Measurements from ENCODE around the gene PAX2.

DNA sequence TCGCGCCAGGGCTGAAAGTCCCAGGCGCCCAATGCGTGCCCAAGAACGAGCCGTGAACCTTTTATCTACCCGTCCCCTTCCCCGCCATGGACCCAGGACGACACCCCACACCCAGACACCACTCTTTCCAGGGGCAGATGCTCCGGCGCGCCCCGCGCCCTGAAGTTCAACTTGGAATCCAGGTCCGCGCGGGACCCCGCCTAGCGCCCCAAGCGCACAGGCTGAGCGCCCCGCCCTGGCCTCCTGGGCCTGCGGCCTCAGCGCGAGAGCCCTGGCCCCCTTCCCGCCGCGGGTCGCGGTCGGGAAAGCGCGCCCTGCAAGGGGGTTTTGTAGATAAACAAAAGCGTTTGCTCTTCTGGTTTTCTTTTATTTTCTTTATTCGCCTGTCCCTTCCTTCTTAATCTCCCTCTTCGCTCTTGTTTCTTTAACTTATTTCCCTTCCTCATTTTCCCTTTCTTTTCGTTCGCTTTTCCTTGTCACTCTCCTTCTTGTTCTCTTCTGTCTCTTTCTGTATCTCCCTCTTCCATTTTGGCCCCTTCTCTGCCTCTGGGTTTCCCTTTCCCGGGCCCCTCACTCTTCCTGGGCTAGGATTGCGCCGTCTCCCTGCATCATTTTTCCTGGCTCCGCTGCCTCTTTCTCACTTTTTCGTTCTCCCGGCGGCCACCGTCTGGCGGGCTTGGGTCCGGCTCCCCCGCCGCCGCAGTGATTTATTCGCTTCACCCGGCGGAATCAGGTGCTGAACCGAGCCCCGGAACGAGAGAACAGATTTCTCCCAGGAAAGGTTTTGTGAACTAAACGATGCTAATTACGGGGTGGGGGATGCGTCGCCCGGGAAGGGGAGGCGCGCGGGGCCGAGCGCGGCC lies 15.3 kb upstream of the PAX2 start:
- TF ChIP-seq, protein P1, sequence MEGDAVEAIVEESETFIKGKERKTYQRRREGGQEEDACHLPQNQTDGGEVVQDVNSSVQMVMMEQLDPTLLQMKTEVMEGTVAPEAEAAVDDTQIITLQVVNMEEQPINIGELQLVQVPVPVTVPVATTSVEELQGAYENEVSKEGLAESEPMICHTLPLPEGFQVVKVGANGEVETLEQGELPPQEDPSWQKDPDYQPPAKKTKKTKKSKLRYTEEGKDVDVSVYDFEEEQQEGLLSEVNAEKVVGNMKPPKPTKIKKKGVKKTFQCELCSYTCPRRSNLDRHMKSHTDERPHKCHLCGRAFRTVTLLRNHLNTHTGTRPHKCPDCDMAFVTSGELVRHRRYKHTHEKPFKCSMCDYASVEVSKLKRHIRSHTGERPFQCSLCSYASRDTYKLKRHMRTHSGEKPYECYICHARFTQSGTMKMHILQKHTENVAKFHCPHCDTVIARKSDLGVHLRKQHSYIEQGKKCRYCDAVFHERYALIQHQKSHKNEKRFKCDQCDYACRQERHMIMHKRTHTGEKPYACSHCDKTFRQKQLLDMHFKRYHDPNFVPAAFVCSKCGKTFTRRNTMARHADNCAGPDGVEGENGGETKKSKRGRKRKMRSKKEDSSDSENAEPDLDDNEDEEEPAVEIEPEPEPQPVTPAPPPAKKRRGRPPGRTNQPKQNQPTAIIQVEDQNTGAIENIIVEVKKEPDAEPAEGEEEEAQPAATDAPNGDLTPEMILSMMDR (IDR thresholded peaks at IDR 0.05): no peak
- no peak for TF ChIP-seq POLR2A (IDR thresholded peaks at IDR 0.05)

All from esophagus squamous epithelium (tissue), 4 donors.